ENCODE results near the gene PAX8.

PAX8 gene

DNA sequence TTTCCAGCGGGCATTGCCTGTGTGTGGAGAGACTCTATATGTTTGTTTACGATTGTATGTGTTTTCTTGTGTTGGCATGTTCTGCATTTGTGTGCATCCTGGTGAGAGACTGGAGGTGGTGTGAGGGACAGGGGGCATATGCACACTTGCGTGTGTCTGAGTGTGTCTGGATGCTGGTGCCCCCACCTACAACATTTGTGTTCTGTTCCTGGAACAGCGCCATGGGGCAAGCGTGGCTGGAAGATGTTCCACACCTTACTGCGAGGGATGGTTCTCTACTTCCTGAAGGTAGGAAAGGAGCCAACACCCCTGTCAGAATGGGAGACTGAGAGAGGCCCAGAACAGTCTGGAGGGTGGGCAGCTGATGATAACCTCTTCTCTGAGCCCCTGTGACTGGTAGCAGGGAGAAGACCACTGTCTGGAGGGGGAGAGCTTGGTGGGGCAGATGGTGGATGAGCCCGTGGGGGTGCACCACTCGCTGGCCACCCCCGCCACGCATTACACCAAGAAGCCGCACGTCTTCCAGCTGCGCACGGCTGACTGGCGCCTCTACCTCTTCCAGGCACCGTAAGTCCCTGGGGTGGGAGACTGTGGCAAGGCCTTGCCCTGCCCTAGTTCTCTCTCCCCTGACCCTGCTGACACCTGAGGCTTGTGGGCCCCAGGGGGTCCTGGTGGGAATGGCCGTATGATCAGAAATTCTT, 81.2 kb downstream of the PAX8 start:
- no peak for TF ChIP-seq GATA3 (IDR thresholded peaks at IDR 0.05; ENCODE audit: low read depth, low read length)
- TF ChIP-seq GATA2 (IDR thresholded peaks at IDR 0.05; ENCODE audit: low read depth, low read length) = no peak

DNA sequence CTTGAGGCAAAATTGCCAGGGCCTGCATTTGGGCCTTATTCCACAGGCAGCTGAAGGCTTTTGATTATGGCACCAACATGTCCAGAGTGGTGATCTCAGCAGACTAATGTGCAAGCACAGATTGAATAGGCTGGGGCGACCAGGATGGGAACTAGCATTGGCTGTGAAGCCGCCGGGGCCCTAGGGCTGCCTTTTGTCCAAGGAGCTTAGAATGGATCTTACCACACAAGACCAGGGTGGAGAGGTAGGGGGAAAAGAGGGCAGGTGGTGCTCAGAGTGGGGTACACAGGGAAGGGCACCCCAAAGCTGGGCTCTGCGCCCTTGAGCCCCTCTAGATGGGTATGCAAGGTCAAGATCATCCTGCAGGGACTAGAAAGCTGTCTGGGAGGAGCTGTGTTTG, 81.9 kb downstream of the PAX8 start:
- TF ChIP-seq GATA2 (IDR thresholded peaks at IDR 0.05; ENCODE audit: low read depth, low read length) (no peak), GATA3 (IDR thresholded peaks at IDR 0.05; ENCODE audit: low read depth, low read length) (no peak)

DNA sequence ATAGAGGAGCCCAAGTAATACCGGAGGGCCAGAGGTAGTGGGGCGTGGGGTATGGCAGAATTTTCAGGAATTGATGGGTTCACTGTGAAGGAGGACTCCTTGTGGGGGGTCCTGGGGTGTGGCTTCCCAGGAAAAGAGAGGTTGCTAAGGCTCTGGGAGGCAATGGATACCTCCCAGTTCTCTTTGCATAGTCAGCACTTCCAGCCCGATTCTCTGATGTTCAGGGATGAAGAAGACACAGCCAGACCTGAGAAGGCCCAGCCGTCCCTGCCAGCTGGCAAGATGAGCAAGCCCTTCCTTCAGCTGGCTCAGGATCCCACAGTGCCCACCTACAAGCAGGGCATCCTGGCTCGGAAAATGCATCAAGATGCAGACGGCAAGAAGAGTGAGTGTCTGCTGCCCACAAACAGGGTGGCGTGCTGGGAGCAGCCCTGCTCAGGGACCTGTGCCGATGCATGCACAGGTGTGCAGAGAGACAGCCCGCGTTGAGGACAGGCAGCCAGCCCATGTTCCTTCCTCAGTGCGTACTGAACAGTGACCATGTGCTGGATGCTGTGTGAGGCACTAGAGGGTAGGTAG, 82.7 kb downstream of the PAX8 start:
- TF ChIP-seq GATA3 (IDR thresholded peaks at IDR 0.05; ENCODE audit: low read depth, low read length) (no peak), GATA2 (IDR thresholded peaks at IDR 0.05; ENCODE audit: low read depth, low read length) (no peak)

DNA sequence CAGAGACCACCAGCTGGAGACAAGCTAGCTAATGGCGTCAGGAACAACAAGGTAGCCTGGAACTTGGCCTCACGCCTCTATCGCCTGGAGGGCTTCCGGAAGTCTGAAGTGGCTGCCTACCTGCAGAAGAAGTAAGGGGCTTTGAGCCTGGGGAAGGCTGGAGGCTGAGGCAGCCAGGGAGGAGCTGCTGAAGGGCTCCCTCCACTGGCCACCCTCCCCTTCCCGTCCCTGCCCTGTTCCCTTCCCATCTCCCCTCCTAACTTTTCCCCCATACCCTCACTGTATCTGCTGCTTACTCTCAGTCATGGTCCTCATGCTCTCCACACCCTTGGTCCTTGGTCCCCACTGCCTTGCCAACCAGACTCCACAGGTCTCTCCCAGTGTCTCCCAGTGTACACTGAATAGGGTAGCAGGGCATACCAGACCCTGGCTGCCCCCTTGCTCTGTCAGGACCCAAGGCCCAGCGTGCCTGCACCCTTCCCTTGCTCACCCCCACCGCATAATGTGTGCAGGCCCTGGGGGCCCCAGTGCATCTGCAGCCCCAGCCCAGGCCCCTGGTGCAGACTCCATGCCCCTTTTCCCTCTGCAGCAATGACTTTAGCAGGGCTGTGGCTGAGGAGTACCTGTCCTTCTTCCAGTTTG, 86.1 kb downstream of the PAX8 start:
- TF ChIP-seq GATA2 (IDR thresholded peaks at IDR 0.05; ENCODE audit: low read depth, low read length) (no peak), GATA3 (IDR thresholded peaks at IDR 0.05; ENCODE audit: low read depth, low read length) (no peak)

DNA sequence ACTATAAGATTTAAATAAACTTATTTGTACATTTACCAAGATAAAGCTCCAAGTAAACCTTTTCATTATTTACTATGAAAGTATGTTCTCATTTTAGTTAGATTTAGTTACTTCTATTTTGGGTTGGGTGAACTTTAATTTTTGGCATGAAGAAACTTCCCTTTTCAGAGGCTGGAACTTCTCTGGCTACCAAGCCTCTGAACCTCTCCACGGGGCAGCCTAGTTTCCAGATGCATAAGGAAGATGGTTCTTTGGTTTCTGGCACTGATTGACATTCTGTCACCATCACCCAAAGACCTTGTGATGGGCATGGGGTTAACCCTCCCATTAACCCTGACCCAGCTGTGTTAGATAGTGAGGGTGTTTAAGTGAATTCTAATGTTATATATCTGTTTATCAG, 87.8 kb downstream of the PAX8 start:
- TF ChIP-seq GATA3 (IDR thresholded peaks at IDR 0.05; ENCODE audit: low read depth, low read length) = no peak
- no peak for TF ChIP-seq GATA2 (IDR thresholded peaks at IDR 0.05; ENCODE audit: low read depth, low read length)

DNA sequence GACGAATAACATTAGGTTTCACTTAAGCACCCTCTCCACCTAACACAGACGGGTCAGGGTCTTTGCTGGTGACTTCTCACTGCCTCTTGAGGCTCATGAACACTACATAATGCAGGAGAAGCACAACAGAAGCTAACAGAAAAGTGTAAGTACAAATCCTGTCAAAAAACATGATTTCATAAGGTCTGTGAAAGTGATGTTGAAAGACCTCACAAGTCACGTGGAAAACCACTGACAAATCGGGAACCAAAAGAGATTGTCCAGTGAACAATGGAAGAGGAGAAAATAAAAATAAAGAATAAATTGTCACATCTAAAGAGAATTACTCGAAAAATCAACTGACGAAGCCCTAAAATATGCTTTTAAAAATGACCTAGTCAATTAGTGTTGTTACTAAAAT, 91.0 kb downstream of the PAX8 start:
- TF ChIP-seq GATA2 (IDR thresholded peaks at IDR 0.05; ENCODE audit: low read depth, low read length) = no peak
- TF ChIP-seq GATA3 (IDR thresholded peaks at IDR 0.05; ENCODE audit: low read depth, low read length) = no peak

DNA sequence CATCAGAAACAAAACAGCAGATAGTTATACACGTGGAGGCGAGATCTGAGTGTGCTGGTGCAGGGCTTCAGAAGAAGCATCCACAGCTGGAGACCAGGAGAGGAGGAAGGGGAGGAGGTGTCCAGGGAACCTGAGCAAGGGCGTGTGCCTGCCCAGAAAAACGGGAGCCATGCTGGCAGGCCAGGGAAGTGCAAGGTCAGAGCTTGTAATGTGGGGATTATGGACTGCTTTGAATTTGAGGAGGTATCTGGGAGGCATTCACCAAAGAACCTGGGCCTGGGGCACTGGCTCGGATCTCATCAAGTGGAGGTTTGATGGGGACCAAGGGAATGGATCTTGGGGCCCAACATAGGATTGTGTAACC, 92.3 kb downstream of the PAX8 start:
- TF ChIP-seq GATA3 (IDR thresholded peaks at IDR 0.05; ENCODE audit: low read depth, low read length) (no peak), GATA2 (IDR thresholded peaks at IDR 0.05; ENCODE audit: low read depth, low read length) (no peak)

DNA sequence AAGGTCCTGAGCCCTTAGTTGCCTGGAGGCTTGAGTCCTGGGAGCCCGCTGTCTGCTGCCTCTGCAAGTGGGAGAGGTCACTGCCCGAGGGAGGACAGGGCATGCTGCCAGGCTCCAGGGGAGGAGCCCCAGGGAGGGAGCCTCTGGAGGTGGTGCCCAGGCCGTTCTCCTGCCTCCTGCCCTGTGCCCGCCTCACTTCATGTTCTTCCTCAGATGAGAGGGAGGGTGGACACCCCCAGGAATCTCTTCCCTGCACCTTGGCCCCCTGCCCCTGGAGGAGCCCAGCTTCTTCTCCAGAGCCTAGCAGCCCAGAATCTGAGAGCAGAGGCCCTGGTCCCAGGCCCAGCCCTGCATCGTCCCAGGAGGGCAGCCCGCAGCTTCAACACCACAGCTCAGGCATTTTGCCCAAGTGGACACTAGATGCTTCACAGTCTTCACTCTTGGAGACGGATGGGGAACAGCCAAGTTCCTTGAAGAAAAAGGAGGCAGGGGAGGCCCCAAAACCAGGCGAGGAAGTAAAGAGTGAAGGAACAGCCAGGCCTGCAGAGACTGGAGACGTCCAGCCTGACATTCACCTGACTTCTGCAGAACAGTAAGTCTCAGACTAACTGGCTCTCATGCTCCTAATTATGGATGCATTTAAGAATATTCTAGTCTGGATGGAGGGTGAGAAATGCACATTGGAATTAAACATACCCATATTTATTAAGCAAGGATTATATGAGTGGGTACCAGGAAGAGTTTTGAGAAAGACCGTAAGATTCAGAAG, 92.9 kb downstream of the PAX8 start:
- TF ChIP-seq GATA2 (IDR thresholded peaks at IDR 0.05; ENCODE audit: low read depth, low read length) (no peak), GATA3 (IDR thresholded peaks at IDR 0.05; ENCODE audit: low read depth, low read length) (no peak)

DNA sequence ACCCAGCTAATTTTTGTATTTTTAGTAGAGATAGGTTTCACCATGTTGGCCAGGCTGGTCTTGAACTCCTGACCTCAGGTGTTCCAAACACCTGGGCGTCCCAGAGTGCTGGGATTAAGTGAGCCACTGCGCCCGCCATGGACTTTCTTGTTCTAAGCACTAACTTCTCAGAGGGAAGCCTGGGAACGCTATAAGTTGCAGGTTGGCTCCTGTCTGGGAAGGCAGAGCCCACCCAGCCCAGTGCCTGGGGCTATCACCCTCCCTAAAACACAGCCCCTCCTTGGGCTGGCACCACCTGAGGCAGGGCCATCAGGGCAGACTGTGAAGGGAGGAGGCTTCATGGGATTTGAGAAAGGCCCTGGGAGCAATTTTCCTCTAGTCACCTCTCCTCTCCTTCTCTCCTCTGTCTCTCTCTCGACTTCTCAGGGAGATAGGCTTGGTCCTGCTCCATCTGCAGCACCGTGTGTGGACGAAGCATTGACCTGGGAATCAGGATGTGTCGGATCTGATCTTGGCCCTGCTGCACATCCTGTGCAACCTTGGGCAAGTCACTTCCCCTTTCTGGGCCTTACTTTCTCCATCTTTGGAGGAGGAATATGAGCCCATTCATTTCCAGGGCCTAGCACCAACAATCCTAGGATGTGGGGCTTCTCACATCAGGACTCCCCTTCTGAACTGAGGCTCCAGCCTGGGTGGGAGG, 94.0 kb downstream of the PAX8 start:
- TF ChIP-seq GATA3 (IDR thresholded peaks at IDR 0.05; ENCODE audit: low read depth, low read length) (no peak), GATA2 (IDR thresholded peaks at IDR 0.05; ENCODE audit: low read depth, low read length) (no peak)

DNA sequence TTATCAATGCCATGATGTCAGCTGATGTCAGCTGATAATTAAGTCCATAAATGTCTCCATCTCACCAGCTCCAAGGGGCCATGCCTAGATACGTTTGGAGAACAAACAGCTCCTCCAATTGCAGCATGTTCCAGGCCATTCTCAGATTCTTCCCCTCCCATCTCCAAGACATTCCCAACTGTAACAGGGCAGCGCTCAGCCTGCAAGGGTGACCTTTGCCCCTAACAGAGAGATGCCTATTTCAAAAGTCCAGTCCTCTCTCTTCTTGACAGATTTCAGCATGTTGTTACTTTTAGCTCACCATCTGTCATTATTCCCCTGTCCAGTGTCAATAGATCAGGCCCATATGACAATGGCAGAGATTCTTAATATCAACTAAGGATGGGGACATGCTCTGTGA, 95.0 kb downstream of the PAX8 start:
- TF ChIP-seq GATA3 (IDR thresholded peaks at IDR 0.05; ENCODE audit: low read depth, low read length) = no peak
- no peak for TF ChIP-seq GATA2 (IDR thresholded peaks at IDR 0.05; ENCODE audit: low read depth, low read length)

DNA sequence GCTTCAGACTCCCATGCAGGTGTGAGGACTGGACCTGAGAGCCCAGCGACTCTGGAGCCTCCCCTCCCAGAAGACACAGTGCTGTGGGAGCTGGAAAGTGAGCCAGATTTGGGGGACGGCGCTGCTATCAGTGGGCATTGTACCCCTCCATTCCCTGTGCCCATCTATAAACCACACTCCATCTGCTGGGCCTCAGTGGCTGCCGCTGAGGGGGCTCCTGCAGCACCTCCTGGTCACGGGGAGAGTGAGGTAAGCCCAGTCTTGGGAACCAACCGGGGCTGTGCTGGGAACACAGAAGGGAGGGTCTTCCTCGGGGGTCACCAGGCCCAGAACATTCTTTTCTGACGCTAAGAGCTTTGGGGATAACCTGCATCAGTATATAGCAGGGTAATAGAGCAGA, 95.5 kb downstream of the PAX8 start:
- no peak for TF ChIP-seq GATA2 (IDR thresholded peaks at IDR 0.05; ENCODE audit: low read depth, low read length)
- no peak for TF ChIP-seq GATA3 (IDR thresholded peaks at IDR 0.05; ENCODE audit: low read depth, low read length)

DNA sequence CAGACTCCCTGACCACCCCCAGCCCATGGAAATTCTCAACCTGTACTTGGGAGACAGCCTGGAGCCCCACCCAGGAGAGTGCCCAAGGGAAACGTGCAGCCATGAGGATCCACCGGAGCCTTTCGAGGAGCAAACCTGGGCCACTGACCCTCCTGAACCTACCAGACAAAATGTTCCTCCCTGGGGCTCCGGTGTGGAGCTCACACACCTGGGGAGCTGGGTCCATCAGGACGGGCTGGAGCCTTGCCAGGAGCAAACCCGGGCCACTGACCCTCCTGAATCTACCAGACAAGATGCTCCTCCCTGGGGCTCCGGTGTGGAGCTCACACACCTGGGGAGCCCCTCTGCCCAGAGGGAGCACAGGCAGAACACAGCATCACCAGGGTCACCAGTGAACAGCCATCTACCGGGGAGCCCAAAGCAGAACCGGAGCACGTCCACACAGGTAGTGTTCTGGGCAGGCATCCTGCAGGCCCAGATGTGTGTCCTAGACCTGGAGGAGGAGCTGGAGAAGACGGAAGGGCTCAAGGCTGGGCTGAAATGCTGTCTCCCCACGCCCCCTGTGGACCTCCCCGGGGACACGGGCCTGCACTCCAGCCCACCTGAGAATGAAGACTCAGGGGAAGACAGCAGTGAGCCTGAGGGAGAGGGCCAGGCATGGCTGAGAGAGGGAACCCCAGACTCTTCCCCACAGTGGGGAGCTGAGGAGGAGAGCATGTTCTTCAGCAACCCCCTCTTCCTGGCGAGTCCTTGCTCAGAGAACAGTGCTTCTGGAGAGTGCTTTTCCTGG, 96.1 kb downstream of the PAX8 start:
- TF ChIP-seq GATA3 (IDR thresholded peaks at IDR 0.05; ENCODE audit: low read depth, low read length) (no peak), GATA2 (IDR thresholded peaks at IDR 0.05; ENCODE audit: low read depth, low read length) (no peak)
